Type B pancreatic cell (in vitro differentiated cells): Measurements from ENCODE around the gene CASKIN2. TPM values are rescaled to one million over a fixed set of nuclear protein-coding genes. Genes with fewer than 3 reads are reported as not detected.

ENCODE experiments used
- DNase-seq: peaks from one replicate; pipeline ENCODE4 v3.0.0; 2021; ENCODE audit warnings: mixed read lengths; ENCODE audit not compliant: unreplicated experiment; ENCODE audit errors: extremely low spot score
- H3K27ac Mint-ChIP-seq: 2 replicates; pipeline ENCODE4 v1.8.0; 2021; ENCODE audit warnings: mild to moderate bottlenecking, mixed read lengths
- H3K27me3 Mint-ChIP-seq: 2 replicates; pipeline ENCODE4 v1.8.0; 2021; ENCODE audit warnings: mixed read lengths
- H3K36me3 Mint-ChIP-seq: 2 replicates; pipeline ENCODE4 v1.8.0; 2021; ENCODE audit warnings: mixed read lengths
- H3K4me1 Mint-ChIP-seq: one replicate; pipeline ENCODE4 v1.8.0; 2021; ENCODE audit warnings: mixed read lengths; ENCODE audit not compliant: unreplicated experiment
- H3K4me3 Mint-ChIP-seq: 2 replicates; pipeline ENCODE4 v1.8.0; 2021; ENCODE audit warnings: mild to moderate bottlenecking, mixed read lengths
- H3K9me3 Mint-ChIP-seq: 2 replicates; pipeline ENCODE4 v1.8.0; 2021; ENCODE audit warnings: mixed read lengths
- CTCF ChIP-seq: fragments of 200-600 bp; sonication (generic); conservative IDR thresholded peaks from 2 replicates; pipeline ENCODE4 v1.5.0; 2021; ENCODE audit warnings: antibody characterized with exemption, mild to moderate bottlenecking
- total RNA-seq: library from RNA; stranded (reverse); gene quantifications from 2 replicates; pipeline ENCODE4 v1.2.1, GENCODE V29; 2021; ENCODE audit warnings: low replicate concordance

CASKIN2 gene
- total RNA-seq, 1 donor from 2014 or later: 31.2 TPM

GRCh38 chr17:75496005-75496404 lies 19.3 kb downstream of the CASKIN2 start:
- H3K27ac Mint-ChIP-seq: no peak overlapping the region
- no peaks in the 10 kb centered on the region for H3K36me3 Mint-ChIP-seq
- no peaks in the 10 kb centered on the region for H3K9me3 Mint-ChIP-seq
- H3K4me3 Mint-ChIP-seq: no peak overlapping the region
- TF ChIP-seq CTCF: no peak
- no peaks in the 10 kb centered on the region for H3K27me3 Mint-ChIP-seq
- H3K4me1 Mint-ChIP-seq: no peaks in the 10 kb centered on the region
- no peak for DNase-seq

DNA sequence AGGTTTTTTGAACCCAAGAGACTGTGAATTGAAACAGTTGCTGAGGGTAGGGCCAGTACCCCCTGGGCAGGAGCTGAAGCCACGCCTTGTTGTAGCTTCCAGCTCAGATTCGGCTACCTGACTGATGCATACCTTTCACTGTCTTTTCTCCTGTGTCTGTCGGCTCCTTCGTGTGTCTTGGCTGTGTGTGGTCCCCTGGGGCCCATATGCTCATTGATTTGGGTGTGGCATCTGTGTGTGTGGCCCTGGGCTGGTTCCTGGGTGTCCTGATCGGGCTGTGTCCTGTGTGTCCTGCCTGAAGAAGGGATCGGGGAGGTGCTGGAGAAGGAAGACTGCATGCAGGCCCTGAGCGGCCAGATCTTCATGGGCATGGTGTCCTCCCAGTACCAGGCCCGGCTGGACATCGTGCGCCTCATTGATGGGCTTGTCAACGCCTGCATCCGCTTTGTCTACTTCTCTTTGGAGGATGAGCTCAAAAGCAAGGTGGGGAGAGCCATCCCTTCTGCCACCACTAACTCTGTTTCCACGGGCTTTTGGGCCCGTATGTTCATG lies 20.9 kb downstream of the CASKIN2 start:
- H3K27ac Mint-ChIP-seq: peak overlapping the region; percentile 65
- TF ChIP-seq CTCF: no peak
- no peak overlapping the region for H3K4me3 Mint-ChIP-seq
- no peaks in the 10 kb centered on the region for H3K9me3 Mint-ChIP-seq
- H3K27me3 Mint-ChIP-seq: no peaks in the 10 kb centered on the region
- H3K36me3 Mint-ChIP-seq: no peaks in the 10 kb centered on the region
- DNase-seq: no peak
- H3K4me1 Mint-ChIP-seq: no peaks in the 10 kb centered on the region

- no peaks in the 10 kb centered on the region for H3K9me3 Mint-ChIP-seq
- no peak overlapping the region for H3K4me3 Mint-ChIP-seq
- H3K27ac Mint-ChIP-seq: no peak overlapping the region
- H3K4me1 Mint-ChIP-seq: no peaks in the 10 kb centered on the region
- H3K27me3 Mint-ChIP-seq: no peaks in the 10 kb centered on the region
- DNase-seq: no peak
- no peak for TF ChIP-seq CTCF
- no peaks in the 10 kb centered on the region for H3K36me3 Mint-ChIP-seq
Measured at GRCh38 chr17:75493476-75494129, 21.7 kb downstream of the CASKIN2 start.

GRCh38 chr17:75492555-75493168 lies 22.7 kb downstream of the CASKIN2 start:
- H3K36me3 Mint-ChIP-seq: no peaks in the 10 kb centered on the region

DNA sequence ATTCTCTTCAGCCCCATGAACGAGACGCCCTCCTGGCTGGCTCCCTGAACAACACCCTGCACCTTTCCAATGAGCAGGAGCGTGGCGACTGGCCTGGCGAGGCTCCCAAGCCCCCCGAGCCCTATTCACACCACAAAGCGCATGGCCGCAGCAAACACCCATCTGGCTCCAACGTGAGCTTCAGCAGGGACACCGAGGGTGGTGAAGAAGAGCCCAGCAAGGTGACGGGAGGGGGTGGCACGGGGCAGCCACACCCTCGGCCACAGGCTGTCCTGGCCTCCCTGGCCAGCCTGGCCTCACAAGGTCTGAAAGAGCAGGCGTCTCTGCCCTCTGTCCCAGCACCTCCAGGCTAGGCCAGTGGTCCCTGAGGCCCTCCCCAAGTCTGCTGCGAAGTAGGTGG lies 23.7 kb downstream of the CASKIN2 start:
- Mint-ChIP-seq H3K4me3 (no peak overlapping the region), H3K27me3 (no peaks in the 10 kb centered on the region), H3K27ac (no peak overlapping the region), H3K36me3 (no peaks in the 10 kb centered on the region), H3K9me3 (no peaks in the 10 kb centered on the region), H3K4me1 (peaks cover 6% of the 10 kb centered on the region)
- DNase-seq: no peak
- no peak for TF ChIP-seq CTCF

More at GRCh38 chr17:75492555-75493168, 22.7 kb downstream of the CASKIN2 start:
- no peak overlapping the region for H3K4me3 Mint-ChIP-seq
- H3K27ac Mint-ChIP-seq: no peak overlapping the region
- no peak for DNase-seq
- H3K9me3 Mint-ChIP-seq: no peaks in the 10 kb centered on the region
- no peak for TF ChIP-seq CTCF
- peaks cover under 1% of the 10 kb centered on the region for H3K4me1 Mint-ChIP-seq
- no peaks in the 10 kb centered on the region for H3K27me3 Mint-ChIP-seq
